OCI-LY7 (cell line): ENCODE measurements around the gene SRGAP3.
"Not testable (repeated sequence)": the region's sequence is repeated elsewhere in the genome, so short reads cannot be mapped to it uniquely, and the experiment has no call there.

Experiments
- EZH2phosphoT487 ChIP-seq: fragments of 200-600 bp; sonication (generic); IDR thresholded peaks from 2 replicates; pipeline ENCODE4 v1.6.1; 2018; ENCODE audit warnings: low read depth, borderline replicate concordance, mild to moderate bottlenecking, mixed run types, antibody characterized with exemption, low read length, moderate library complexity, mixed read lengths
- TF ChIP-seq, protein P1 (sequence below): fragments of 200-600 bp; sonication (generic); conservative IDR thresholded peaks from 2 replicates; pipeline ENCODE4 v1.5.1; 2014; ENCODE audit warnings: mild to moderate bottlenecking, antibody characterized with exemption, low read length, moderate library complexity, mixed read lengths

DNA sequence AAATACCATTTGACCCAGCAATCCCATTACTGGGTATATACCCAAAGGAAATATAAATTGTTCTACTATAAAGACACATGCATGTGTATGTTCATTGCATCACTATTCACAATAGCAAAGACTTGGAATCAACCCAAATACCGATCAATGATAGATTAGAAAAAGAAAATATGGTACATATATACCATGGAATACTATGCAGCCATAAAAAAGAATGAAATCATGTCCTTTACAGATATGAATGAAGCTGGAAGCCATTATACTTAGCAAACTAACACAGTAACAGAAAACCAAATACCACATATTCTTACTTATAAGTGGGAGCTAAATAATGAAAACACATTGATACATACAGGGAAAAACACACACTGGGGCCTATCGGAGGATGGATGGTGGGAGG is 164.0 kb downstream of the SRGAP3 start:
- TF ChIP-seq, protein P1, sequence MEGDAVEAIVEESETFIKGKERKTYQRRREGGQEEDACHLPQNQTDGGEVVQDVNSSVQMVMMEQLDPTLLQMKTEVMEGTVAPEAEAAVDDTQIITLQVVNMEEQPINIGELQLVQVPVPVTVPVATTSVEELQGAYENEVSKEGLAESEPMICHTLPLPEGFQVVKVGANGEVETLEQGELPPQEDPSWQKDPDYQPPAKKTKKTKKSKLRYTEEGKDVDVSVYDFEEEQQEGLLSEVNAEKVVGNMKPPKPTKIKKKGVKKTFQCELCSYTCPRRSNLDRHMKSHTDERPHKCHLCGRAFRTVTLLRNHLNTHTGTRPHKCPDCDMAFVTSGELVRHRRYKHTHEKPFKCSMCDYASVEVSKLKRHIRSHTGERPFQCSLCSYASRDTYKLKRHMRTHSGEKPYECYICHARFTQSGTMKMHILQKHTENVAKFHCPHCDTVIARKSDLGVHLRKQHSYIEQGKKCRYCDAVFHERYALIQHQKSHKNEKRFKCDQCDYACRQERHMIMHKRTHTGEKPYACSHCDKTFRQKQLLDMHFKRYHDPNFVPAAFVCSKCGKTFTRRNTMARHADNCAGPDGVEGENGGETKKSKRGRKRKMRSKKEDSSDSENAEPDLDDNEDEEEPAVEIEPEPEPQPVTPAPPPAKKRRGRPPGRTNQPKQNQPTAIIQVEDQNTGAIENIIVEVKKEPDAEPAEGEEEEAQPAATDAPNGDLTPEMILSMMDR: not testable (repeated sequence)
- TF ChIP-seq EZH2phosphoT487: not testable (repeated sequence)
